Upper lobe of left lung (tissue), 4 donors: ENCODE data around the gene ALPI.
"Not testable (repeated sequence)": the region's sequence is repeated elsewhere in the genome, so short reads cannot be mapped to it uniquely, and the experiment has no call there.

Experiments used
- CTCF ChIP-seq, 6 experiments: fragments of 450-650 bp in 4 of 6; fragments of 200-600 bp in 2 of 6; sonication (generic) in 2 of 6; IDR thresholded peaks; one replicate each; pipeline ENCODE4 v1.5.1; 2016 to 2019; ENCODE audit warnings: antibody characterized with exemption in 6 of 6
- EP300 ChIP-seq, 4 donors: sonication (generic); formaldehyde crosslinking; IDR thresholded peaks; one replicate each; pipeline ENCODE4 v1.5.1; 2017; ENCODE audit warnings: antibody characterized with exemption in 4 of 4, control low read depth in 2 of 4
- POLR2A ChIP-seq, 4 donors: fragments of 450-650 bp; IDR thresholded peaks; one replicate each; pipeline ENCODE4 v1.5.1; 2016 to 2017; ENCODE audit warnings: antibody characterized with exemption in 4 of 4, mild to moderate bottlenecking in 2 of 4
- POLR2AphosphoS5 ChIP-seq, 2 donors: sonication (generic); formaldehyde crosslinking; IDR thresholded peaks; one replicate each; pipeline ENCODE4 v1.5.1; 2017; ENCODE audit warnings: antibody characterized with exemption in 2 of 2

DNA sequence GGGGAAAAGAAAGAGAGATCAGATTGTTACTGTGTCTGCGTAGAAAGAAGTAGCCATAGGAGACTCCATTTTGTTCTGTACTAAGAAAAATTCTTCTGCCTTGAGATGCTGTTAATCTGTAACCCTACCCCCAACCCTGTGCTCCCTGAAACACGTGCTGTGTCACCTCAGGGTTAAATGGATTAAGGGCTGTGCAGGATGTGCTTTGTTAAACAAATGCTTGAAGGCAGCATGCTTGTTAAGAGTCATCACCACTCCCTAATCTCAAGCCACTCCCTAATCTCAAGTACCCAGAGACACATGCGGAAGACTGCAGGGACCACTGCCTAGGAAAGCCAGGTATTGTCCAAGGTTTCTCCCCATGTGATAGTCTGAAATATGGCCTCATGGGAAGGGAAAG lies 33.0 kb upstream of the ALPI start:
- TF ChIP-seq POLR2A, CTCF, EP300, POLR2AphosphoS5 (IDR thresholded peaks at IDR 0.05): not testable (repeated sequence)
